ENCODE data around the gene MFN2. TPM values are rescaled to one million over a fixed set of nuclear protein-coding genes. Genes with fewer than 3 reads are reported as not detected.

Gene MFN2
- polyA plus RNA-seq, 1 of the 3 experiments (the other 2 are of a cell fraction): 43.2 TPM

GRCh38 chr1:12049616-12050015 is 69.4 kb downstream of the MFN2 start (continued):
- TF ChIP-seq TEAD4 (IDR thresholded peaks at IDR 0.05; ENCODE audit: borderline replicate concordance, insufficient read depth): no peak
- no peak for TF ChIP-seq PBX3 (IDR thresholded peaks at IDR 0.05)
- no peak for TF ChIP-seq EZH2phosphoT487 (IDR thresholded peaks at IDR 0.05; ENCODE audit: borderline replicate concordance, low read depth)

- Histone ChIP-seq H3K79me2 (ENCODE audit: insufficient read depth) (no peaks in the 10 kb centered on the region), H3F3A (replicated peaks; ENCODE audit: insufficient read depth) (no peaks in the 10 kb centered on the region), H2AFZ (ENCODE audit: low read depth) (0 out of 2 replicates have a peak overlapping the region, but pooled peaks have one; percentile 51), H3K9me3 (no peaks in the 10 kb centered on the region), H3K9ac (no peak overlapping the region), H3K4me3 (ENCODE audit: low read depth in 2 of 2, low read length in 1 of 2) (no peak overlapping the region), H3K4me2 (no peak overlapping the region), H3K27ac (ENCODE audit: low read depth in 2 of 2, low read length in 1 of 2) (no peak overlapping the region), H3K36me3 (replicated peaks in 1 of 2; ENCODE audit: control insufficient read depth in 1 of 2, insufficient read depth in 2 of 2, low read length in 1 of 2) (no peaks in the 10 kb centered on the region), H3K9me2 (no peaks in the 10 kb centered on the region), H4K20me1 (ENCODE audit: insufficient read depth) (no peaks in the 10 kb centered on the region), H3K4me1 (ENCODE audit: control insufficient read depth in 1 of 2, insufficient read depth in 2 of 2, low read depth in 1 of 2, low read length in 1 of 2) (peaks cover 0 to 22% of the 10 kb centered on the region in 2 experiments; a peak in 2 of 4 replicates), H3K27me3 (ENCODE audit: insufficient read depth) (no peaks in the 10 kb centered on the region; the same call in 1 of the 2 replicates)
- 100% methylated on average over 1 of the region's 1 CpG for WGBS (ENCODE audit: low lambda C conversion rate)
- DNase-seq: no peak
- CTCF ChIA-PET: interaction anchor here (1.2 to 2.5 kb wide), 3 partner anchors 12 to 28 kb away, joined by 3 to 9 read pairs (median 5); no protein-coding TSS in a partner anchor
- POLR2A ChIA-PET: no interaction called here
- TF ChIP-seq MXI1 (IDR thresholded peaks at IDR 0.05; ENCODE audit: low read depth, low read length) (no peak), IRF3 (IDR thresholded peaks at IDR 0.05; ENCODE audit: low read depth, low read length) (no peak), MEF2A (IDR thresholded peaks at IDR 0.05; ENCODE audit: borderline replicate concordance, low read depth) (no peak), SIN3A (IDR thresholded peaks at IDR 0.05; ENCODE audit: borderline replicate concordance, low read depth, low read length) (no peak), CHD2 (IDR thresholded peaks at IDR 0.05; ENCODE audit: low read length, partially characterized antibody) (no peak), TAF1 (IDR thresholded peaks at IDR 0.05; ENCODE audit: borderline replicate concordance, low read depth, low read length) (no peak), USF1 (IDR thresholded peaks at IDR 0.05; ENCODE audit: borderline replicate concordance, low read depth) (no peak), FOSL2 (IDR thresholded peaks at IDR 0.05; ENCODE audit: borderline replicate concordance, low read depth) (no peak), RFX5 (IDR thresholded peaks at IDR 0.05; ENCODE audit: low read length) (no peak), RAD21 (IDR thresholded peaks at IDR 0.05; ENCODE audit: low read length) (no peak), ZBTB33 (IDR thresholded peaks at IDR 0.05; ENCODE audit: borderline replicate concordance, low read depth) (no peak), CTCF (IDR thresholded peaks at IDR 0.05) (no peak), MAX (IDR thresholded peaks at IDR 0.05; ENCODE audit: low read depth) (no peak)
These were observed 71.1 kb downstream of the MFN2 start for GRCh38 chr1:12051361-12051760.

Data from SK-N-SH (cell line).